ENCODE measurements around the gene ZSWIM5.
A peak's percentile ranks its signal among the peaks of the same experiment; 100 is the strongest.

ZSWIM5 gene

DNA sequence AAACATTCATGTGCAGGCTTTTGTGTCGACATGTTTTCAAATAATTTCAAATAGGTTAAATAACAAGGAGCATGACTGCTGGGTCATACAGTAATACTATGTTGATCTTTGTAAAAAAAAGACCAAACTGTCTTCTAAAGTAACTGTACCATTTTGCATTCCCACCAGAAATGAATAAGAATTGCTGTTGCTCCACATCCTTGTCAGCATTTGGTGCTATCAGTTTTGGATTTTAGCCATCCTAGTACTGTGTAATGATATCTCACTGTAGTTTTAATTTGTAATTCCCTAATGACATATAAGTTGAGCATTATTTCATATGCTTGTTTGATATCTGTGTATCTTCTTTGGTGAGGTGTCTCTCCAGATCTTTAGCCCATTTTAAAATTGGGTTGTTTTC lies 182.7 kb downstream of the ZSWIM5 start:
- DNase-seq = no peak

DNA sequence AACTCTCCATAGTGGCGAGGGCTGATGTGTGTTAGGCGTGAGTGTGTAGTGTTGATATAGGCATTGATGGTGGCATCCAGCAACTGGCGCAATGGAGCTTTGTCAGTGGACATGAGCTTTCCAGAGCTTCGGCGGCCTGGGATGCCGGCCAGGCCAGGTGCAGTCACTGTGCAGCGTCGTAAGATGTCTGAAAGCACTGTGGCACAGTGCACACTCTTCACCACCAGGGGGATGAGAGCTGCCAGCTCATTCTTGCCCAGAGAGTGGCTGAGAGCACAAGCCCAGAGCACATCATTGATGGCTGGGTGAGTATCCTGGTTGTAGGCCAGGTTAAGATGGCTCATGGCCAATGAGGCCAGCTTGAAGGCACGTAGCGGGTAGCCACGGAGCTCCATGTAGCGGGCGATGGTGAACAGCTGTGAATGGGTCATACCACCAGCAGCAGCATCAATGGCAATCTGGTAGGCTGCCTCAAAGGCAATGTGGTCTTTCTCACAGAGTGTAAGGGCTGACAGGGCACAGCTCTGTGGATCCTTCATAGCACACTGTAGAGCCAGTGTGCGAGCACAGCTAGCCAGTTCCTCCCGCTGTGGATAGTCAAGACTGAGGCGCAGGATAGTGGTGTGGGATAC lies 187.7 kb downstream of the ZSWIM5 start:
- DNase-seq = peak; percentile 37

DNA sequence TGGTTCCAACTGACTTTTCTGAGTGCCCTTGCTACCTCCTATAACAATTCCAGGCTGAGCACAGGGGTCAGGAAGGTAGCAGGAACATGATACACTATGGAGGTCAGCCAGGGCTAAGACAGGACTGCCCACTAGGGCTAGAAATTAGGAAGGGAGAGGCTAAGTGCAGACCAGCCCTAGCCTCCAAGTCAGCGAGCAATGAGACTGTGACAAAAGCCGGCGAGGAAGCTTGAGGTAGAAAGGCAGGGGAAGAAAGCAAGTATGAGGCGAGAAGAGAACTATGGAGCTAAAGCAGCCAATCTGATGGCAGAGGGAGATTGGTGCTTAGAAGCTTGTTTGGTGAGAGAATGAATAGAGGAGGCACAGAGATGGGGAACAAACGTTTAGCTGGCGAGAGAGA lies 189.6 kb downstream of the ZSWIM5 start:
- DNase-seq = no peak

DNA sequence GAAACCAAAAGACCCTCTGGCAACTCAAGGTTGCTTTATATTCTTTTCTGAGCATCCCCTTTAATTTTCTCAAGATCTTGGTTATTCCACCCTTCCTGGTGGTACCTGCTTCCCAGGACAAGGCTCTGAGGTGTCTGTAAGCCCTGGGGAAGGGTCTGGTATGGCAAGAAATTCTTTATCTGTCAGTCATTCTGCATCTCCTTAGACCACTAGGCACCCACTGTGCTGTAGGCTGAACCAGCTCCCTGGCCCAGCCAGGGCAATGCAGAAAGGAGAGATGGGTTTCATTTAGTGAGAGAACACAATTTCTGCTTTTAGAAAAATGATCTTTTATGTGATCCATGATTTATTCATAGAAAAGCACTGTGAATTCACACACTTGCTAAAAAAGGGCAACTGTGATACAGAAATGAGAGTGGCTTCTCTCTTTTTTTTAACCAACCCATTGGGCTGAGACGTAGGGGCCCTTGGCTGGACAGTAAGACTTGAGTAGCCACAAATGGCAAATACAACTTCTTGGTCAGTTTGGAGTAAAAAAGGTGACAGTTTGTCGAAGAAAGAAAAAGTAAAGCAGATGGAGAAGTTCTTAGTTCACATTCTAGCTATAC lies 190.2 kb downstream of the ZSWIM5 start:
- no peak for DNase-seq

DNA sequence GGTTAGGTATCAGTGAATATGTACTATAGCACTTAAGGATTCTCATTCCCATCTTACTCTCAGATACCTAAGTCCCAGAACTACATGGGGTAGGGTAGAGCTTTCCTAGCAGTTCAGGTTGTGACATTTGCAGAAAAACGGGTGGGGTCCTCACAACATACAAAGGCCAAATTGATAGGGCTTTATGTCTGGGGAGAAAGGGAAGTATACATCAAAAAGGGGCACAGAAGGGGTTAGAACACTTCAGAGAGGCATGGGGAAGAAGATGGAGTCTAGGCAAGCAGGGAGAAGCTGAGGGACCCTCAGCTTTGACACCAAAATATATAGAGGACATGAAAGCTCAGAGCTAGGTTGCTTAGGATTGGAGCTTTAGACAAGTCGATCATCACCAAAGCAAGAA lies 190.7 kb downstream of the ZSWIM5 start:
- DNase-seq = no peak

DNA sequence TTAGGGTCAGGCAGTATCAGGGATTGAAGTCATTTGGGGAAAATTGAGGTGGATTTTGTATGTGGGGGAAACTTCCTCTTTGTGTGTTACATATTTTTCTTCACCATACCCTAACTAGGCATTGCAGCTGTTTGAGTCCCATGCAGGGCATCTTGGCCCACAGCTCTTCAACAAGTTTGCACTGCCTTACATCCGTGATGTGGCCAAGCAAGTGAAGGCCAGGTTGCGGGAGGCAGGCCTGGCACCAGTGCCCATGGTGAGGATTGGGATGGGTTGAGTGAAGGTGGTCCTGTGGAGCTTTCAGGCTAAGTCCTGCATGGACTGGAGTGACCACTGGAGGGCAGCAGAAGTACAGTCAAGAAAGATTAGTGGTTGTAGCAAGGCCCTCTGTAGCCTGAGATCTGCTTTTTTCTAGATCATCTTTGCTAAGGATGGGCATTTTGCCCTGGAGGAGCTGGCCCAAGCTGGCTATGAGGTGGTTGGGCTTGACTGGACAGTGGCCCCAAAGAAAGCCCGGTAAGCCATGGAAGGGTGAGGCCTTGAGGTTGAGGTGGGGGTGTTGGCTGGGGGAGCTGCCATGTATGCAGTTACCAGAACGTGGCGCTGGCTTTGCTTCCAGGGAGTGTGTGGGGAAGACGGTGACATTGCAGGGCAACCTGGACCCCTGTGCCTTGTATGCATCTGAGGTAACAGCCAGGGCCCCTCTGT lies 191.9 kb downstream of the ZSWIM5 start:
- DNase-seq = peak; percentile 61

DNA sequence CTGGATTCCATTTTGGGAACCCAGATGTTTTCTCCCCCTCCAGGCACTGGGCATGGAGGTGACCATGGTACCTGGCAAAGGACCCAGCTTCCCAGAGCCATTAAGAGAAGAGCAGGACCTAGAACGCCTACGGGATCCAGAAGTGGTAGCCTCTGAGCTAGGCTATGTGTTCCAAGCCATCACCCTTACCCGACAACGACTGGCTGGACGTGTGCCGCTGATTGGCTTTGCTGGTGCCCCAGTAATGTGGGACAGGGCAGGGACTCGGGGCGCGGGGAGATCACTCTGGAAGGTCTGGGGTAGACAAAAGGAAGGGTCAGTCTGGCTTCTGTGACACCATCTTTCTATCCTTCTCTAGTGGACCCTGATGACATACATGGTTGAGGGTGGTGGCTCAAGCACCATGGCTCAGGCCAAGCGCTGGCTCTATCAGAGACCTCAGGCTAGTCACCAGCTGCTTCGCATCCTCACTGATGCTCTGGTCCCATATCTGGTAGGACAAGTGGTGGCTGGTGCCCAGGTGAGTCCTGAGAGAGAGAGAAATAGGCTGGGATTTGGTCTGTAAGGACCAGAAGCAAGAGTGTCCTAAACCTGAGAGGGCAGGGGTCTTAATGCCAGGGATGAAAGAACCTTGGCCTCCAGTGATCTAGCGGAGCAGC lies 192.7 kb downstream of the ZSWIM5 start:
- DNase-seq = no peak

DNA sequence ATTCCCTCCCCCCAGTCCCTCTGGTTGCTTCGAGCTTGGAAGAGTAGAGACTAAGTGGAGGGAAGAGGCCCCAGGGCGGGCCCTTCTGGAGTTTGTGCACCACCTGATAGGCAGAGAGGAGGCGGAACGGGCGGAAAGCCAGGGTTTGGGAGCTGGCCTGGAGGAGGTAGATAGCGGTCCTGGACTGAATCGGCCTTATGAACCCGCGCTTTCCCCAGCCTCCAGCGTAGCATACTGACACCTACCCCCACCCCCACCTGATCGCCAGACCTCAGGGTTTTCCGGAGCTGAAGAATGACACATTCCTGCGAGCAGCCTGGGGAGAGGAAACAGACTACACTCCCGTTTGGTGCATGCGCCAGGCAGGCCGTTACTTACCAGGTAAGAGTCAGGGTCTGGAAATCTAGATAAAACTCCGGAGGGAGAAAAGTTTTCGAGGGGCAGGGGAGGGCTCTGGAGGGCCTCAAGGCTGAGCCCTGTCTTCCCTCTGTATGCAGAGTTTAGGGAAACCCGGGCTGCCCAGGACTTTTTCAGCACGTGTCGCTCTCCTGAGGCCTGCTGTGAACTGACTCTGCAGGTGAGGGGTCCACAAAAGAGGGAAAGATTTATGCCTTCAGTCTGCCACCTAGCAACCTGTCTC lies 193.6 kb downstream of the ZSWIM5 start:
- DNase-seq = no peak

DNA sequence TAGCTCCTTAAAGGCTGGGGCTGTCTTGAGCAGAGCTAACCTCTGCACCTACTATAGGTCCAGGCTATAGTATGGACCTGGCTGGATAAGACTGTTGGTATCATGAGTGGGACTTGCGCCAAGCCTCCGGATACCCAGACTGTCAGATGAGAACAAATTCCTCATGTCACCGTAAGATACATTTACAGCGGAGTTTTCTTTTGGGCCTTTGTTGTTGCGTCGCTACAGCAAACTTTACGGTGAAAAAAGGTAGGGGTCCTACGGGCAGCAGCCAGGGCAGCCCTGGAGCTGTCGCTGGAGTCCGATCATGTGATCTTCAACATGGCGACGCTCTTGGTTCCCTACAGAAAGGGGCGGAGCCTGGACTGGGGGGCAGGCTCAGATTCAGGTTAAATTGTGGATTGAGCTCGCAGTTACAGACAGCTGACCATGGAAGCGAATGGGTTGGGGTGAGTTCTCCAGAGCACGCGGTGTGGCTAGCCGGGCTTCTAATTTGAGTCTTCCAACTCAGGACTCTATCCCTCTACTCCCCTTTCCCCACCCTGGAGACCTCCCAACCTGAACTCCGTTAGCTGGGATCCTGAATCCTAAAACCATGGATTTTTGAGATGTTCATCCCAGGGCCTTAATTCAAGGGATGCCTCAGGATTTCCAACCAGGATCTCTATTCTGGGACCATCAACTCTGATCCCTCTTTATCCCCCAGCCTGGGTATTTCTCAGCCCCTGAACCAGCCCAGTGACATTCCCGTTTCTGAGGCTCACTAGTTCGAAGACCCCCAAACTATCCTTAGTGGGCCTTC lies 194.4 kb downstream of the ZSWIM5 start, which contains the start of gene UROD:
Gene UROD, plus strand, starts transcription at position 418 of the 802 bp plus-strand sequence. Its CDS starts 12 bp downstream, at position 430.
- DNase-seq = peak; percentile 77

DNA sequence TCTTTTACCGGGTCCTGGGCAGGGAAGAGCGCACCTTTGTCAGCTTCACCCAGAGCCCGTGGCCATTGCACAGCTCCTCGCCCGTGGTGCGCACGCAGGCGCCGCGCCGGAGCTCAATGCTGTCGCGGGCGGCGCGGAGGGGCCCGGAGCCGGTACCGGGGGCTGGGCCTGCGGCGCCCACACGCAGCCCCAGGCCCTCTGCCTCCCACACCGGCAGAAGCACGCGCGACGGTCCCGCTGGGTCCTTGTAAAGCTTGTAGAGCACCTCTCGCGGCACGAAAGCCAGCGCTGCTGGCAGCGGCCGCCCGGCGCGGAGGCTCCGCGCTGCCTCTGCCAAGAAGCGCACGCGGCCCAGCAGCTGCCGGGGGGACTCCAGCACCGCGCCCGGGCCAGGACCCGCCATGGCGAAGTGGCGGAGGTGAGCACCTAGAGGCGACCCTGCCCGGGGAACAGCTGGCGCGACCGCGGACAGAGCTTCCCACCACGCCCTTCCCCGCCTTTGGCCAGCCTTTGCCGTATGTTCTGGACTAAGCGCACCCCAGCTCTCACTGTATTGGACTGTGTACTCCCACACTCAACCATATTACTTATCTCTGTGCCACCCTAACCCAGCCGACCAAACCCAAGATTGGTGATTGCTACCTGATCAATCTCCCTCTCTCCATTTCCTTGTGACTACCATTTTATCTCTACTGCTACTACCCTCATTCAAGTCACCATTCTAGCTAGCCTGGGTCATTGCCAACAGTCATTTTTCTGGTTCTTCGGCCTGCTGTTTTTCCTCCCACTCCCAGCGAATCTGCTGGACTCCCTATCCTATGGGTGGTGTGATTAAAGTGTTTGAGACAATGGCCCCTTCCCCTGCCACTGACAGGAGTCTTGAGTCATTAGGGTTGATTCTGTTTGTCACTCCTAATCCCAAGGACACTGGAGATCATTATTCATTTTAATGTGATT lies 195.3 kb downstream of the ZSWIM5 start, which contains the start of gene HECTD3:
Gene HECTD3, minus strand, starts transcription at position 470 of the 957 bp plus-strand sequence. Its CDS starts 67 bp downstream, at position 403.
- DNase-seq = peak; percentile 91

DNA sequence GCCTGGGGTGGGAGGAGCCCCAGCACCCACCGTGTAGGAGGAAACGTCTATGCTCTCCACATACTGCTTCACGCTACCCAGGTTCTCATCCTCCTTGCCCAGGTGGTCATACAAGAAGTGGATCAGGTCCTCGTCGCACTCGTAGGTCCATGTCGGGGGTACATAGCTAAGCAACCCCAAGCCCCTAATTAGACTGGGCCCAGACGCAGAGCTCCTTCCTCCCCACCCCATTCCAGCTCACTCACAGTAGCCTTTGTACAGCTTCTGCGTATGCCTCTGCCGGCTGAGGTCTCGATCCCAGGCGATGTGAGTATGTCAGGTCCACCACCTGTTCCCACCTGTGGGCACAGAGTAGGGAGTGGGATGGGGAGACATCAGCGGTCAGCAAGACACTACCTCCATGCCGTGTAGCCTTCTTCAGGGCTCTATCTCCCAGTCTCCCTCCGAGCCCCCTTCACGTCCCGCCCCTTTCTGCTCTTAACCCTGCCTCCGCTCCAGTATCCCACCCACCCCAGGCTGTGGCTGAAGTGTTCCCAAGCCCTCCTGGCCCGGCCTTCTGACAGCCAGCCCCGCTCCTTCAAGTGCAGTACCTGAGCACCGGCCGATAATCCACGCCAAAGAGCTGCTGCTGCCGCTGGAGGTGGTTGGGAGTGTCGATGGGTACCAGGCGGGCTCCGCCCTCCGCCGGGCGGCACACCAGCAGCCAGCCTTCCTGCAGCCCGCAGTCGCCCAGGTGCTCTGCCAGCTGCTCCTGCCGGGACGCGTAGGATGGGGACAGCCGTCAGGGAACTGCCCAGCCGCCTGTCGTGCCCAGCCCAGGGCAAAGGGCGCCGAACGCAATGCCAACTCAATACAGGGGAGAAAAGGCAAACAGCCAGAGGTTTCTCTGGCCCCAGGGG lies 196.2 kb downstream of the ZSWIM5 start:
- no peak for DNase-seq

DNA sequence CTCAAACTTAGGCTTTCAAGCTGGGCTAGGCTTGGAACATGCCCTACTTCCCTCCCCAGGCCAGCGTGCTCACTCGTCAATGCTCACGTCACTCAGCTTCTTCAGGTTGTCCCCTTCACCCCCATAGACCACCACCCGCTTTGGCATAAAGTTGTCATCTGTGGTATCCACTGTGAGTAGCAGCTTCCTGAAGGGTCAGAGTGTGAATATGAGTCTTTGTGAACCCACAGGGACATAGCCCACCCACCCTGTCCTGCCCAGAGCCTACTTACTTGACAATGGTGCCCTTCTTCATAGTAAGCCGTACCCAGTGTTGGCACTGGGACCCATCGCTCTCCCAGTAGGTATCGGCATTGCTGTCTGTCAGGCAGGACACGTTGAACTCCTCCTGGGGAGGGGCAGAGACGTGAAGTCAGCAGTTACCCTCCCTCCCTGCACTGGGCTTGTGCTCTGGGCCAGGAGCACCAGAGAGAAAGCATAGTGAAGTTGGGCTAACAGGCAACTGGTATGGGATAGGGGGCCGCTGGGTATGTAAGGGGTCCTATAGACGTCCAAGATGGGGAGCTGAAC lies 197.0 kb downstream of the ZSWIM5 start:
- DNase-seq = no peak

DNA sequence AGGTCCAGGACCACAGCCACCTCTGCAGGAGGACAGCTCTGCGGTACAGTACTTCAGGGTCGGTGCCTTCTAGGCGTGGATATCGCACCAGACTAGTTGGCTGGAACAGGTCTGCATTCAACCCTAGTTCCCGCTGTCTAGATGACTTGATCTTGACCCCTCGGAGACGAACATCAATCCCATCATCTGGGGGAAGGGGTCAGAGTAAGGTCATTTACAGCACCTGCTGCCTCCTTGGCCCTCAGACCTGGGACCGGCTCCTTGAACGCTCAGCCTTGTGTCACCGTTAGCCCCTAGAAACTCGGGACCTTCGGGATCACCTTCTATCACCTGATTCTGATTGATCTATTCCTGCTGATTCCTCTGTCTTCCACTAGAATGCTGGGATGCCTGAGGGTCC lies 197.9 kb downstream of the ZSWIM5 start:
- no peak for DNase-seq

DNA sequence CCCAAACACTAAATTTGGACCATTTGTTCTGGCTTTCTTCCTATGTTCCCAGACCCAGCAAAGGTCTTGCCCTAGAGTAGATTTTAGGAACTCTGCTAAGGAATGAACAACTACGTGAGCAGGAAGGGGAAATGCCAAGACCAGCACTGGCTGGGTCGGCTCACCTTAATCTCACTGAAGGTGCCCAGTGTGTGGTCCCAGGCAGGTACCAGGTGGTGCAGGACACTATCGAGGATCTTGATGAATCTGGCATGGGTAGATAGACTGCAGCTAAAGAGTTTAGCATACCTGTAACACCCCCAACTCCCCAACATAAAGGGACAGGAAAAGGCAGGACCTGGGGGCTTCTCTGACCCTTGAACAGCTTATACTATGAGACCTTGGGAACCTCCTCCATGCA lies 198.3 kb downstream of the ZSWIM5 start:
- DNase-seq = no peak

DNA sequence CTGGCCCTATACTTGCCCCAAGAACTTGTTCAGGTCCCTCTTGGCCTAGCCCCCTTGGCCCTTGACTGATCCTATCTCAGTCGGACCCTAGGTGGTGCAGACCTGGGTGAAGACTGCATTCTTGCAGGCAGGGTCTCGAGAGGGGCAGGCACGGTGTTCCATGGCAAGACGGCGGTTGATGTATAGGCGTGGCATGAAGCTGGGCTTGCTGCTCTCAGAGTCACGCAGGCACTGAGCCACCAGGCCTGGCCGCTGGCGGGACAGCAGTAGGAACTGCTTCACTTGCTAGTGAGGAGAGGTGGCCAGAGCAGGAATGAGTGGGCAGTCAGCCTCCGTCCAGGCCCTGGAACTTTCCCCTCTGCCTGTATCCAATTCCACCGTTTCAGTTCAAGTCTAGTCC lies 199.1 kb downstream of the ZSWIM5 start:
- no peak for DNase-seq

DNA sequence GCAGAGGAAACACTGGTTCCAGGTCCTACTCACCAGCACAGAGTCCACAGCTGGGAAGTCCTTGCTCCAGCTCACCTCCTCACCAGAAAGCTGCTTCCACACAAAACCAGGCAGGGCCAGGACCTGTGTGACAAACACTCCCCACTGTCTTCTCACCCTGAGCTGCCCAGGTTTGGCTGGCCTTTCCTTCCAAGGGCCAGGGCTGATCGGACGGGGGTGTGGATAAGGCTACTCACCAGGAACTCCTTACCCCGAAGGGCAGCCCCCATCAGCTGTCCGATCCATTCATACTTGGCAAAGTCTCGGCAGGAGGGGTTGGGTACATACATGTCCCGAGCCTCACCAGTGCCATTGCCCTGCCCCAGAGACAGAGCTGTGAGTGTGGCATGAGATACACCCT lies 200.6 kb downstream of the ZSWIM5 start:
- no peak for DNase-seq

DNA sequence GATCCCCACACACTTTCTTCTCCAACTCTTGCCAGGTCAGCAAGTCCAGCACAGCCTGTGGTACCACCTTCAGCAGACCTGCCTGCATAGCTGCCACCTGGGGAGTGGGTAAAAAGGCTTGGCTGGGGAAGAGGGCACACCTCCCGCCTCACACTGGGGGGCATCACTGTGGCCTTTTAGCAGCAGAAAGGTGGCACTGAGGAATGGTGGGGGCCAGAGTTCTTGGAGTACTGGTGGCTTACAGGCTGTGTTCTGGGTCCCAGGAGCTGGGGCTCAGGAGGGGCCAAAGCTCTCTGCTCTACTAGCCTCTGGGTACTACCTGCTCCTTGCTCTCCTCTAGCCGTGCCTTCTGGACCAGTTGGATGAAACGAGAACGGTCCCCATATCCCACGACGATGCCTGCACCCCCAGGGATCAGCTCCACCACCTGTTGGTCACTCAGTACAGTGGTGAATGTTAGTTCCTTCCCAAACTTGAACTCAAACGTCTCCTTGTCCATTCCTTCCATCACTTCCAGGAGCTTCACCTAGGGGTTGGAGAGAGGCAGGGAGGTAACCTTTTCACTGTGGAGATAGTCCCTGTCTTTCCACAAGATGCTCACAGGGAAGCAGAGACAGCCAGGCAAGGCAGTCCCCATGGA lies 202.0 kb downstream of the ZSWIM5 start:
- no peak for DNase-seq

DNA sequence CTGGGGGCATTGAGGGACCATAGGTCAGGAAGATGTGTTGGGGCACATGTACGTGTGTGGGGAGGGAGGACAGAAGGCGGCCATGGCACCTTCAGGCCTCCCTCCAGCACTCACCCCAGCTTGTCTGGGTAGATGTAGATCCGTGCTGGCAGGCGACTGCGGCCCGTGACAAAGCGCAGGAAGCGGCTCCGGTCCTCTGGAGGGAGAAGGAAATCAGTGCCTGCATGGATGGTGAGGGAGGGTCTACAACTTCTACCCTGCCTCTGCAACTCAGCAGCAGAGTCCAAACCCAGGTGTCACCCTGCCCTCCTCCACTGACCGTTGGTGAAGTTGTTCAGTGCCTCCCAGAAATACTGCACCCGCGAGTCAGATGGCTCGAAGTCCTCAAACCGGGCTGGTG lies 202.7 kb downstream of the ZSWIM5 start:
- no peak for DNase-seq

All from right kidney (tissue), 1 donor.